ENCODE results near the gene LLGL1.
"Not testable (repeated sequence)": the region's sequence is repeated elsewhere in the genome, so short reads cannot be mapped to it uniquely, and the experiment has no call there.

The LLGL1 gene

GRCh38 chr17:18194804-18195203 is 30.6 kb upstream of the LLGL1 start:
- no peak for DNase-seq

GRCh38 chr17:18195246-18195645 is 30.2 kb upstream of the LLGL1 start:
- no peak for DNase-seq

DNA sequence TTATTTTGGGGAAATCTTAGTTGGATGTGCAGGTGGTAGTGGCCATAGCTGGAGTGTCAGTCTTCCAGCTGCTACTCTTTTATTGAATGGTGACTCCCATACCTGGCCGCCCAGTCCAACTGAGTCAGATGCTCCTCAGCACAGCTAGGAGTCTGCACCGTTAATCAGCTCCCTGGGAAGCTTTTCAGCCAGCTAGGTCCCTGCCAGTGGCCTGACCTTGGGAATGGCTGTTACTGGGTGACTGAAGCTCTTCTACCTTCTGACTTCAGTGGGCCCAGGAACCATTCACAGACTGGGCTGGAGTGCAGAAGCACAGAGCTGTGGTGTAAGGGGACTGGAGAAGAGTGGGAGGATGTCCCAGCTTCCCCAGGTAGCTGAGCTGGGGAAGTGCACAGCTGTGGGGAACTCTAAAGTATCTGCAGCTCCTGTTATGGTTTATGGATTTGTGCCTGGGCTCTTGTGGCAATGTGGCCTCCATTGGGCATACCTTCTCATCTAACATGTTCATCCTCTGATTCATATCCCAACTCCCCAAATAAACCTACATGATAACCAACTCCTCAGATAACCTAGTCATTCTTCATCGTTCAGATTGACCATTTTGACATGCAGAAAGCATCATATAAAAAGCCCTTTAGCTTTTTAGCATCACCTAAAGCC is 27.8 kb upstream of the LLGL1 start:
- no peak for DNase-seq

DNA sequence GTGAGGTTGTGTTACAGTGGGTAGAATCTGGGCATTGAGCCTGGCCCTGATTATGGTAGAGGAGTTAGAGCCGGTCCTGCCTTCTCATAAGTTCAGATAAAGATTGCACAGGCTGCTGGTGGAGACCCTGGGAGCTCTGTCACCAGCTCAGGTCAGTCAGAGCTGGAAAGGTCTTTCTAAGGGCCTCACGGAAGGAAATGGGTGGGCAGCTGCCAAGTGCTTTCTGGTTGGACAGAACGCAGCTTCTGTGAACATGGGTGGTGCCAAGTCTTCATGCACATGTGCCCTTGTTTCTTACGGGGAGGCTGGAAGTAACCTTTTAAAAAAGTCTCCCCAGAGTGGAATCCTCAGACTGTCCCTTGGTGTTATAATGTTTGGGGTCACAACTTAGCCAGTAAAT is 26.9 kb upstream of the LLGL1 start:
- no peak for DNase-seq

DNA sequence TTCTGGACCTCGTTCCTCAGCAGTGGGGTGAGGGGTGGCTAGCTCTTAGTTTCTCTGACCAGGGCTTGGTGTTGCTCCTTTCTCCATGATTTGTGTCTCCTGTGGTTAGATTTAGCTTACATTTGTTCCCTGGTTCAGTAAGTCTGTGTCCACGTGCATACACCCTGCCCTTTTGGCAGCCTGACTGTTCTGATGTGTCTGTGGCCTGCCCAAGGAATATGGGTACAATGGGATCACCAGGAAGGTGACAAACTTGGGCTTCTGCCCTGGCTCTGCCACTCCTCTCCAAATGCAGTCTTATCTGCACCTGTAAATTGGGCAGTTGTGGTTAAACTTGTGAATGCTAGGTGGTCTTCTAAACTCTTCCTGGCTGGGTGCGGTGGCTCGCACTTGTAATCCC is 24.3 kb upstream of the LLGL1 start:
- DNase-seq, result no peak

DNA sequence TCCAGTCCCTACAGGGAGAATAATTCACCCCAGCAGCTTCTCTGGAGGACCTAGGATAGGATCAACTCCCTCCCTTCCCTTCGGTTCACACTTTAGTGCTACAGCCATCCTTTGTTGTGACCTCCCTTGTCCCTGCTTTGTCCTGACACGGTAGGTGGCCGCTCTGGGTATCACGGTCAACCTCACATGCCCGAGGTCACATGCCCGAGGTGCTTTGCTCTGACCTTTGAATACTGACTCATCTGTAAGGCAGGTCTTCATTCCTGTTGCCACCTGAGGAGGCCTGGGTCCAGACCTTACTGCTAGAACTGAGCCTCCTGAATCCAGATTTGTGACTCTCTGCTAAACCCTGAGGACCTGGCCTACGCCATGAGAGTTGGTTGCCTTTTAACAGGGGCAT is 22.1 kb upstream of the LLGL1 start:
- DNase-seq, result no peak

DNA sequence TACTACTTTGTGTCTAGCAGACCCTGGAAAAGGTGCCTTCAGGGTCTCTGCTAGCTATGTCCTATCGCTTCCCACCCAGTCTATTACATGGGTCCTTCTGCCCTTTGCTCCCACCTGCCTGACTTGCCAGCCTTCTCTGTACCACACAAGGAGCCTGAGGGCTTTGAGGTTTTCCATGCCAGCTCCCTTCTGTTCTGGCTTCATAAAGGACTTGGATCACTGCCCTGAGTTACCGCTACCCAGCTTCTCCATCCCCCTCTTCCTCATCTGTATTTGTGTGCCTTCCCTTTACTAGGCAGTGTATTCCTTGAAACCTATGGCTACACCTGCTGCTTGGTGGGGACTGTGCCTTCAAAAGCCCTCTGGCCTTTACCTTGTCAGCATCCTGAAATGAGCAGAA is 19.6 kb upstream of the LLGL1 start:
- DNase-seq, result no peak

- no peak for DNase-seq
These were observed 18.5 kb upstream of the LLGL1 start for GRCh38 chr17:18206962-18207361.

- DNase-seq, result no peak
These were observed 17.3 kb upstream of the LLGL1 start for GRCh38 chr17:18208092-18208491.

GRCh38 chr17:18213666-18214270 is 11.7 kb upstream of the LLGL1 start:
- DNase-seq, result no peak

- DNase-seq, result not testable (repeated sequence)
These were observed 8.5 kb upstream of the LLGL1 start for GRCh38 chr17:18216906-18217305.

- DNase-seq, result no peak
These were observed 7.9 kb upstream of the LLGL1 start for GRCh38 chr17:18217412-18218015.

GRCh38 chr17:18218756-18219415 is 6.5 kb upstream of the LLGL1 start:
- no peak for DNase-seq

DNA sequence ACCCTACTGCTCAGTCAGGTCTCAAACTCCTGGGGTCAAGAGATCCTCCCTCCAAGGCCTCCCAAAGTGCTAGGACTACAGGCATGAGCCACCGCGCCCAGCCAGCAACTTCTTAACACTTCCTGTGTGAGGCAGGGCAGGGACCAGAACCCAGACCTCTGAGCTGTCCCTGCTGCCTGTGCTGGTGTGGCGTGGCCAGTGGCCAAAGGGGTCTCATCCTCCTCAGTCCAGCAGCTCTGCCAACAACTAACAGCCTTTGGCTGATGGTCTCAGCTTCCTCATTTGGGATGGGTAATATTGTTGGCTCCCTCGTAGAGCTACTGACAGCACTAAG is 1.4 kb upstream of the LLGL1 start:
- no peak for DNase-seq

- DNase-seq, result no peak
These were observed 881 bp upstream of the LLGL1 start for GRCh38 chr17:18224387-18225120.

GRCh38 chr17:18225642-18226283 is 328 bp downstream of the LLGL1 start:
- DNase-seq, result no peak

- no peak for DNase-seq
These were observed 980 bp downstream of the LLGL1 start for GRCh38 chr17:18226284-18226945.

GRCh38 chr17:18227635-18228034 is 2.2 kb downstream of the LLGL1 start:
- no peak for DNase-seq

- DNase-seq, result no peak
These were observed 2.8 kb downstream of the LLGL1 start for GRCh38 chr17:18228176-18228682.

DNA sequence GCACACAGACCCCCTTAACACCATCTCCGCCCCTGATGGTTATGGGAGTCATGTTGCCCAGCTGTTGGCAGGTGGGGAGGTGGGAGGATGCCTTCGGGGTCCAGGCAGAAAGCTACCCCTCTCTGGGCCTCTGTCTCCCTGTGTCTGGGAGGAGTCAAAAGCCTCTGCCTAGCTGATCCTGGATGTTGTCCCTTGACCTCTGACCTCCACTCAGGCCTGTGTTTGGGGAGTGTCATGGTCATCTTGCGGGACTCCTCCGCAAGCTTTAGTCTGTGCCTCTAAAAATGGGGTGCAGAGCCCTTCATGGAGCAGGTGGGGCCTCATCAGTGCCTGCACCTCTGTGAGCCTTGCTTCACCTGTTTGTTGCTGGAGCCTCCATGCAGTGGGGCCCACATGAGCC is 3.8 kb downstream of the LLGL1 start:
- DNase-seq, result no peak

DNA sequence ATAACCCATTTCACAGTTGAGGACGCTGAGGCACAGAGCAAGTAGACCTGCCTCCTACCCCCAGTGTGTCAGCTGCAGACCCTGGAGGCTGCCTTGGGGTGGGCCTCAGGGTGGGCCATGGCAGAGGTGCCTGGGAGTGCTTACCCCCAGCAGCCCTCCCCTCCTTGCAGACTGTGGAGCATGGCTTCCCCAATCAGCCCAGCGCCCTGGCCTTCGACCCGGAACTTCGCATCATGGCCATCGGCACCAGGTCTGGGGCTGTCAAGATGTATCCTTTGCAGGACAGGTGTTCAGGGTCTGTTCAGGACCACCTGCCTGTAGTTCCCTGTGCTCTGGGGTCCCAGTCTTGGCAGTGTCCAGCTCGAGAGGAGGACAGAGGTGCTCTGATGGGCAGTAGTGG is 4.3 kb downstream of the LLGL1 start:
- no peak for DNase-seq

Measured in cerebellar nuclear complex (tissue), 1 donor.